GM12878 (cell line): ENCODE data around the gene GFI1. TPM values are rescaled to one million over a fixed set of nuclear protein-coding genes. Genes with fewer than 3 reads are reported as not detected.

Experiments used
- ATAC-seq: fragments of 200-7000 bp; cut with Tn5 transposase; 3 replicates; pipeline ENCODE4 v1.9.1; 2020; ENCODE audit warnings: mild to moderate bottlenecking, moderate library complexity
- BruUV-seq: library from RNA; stranded (reverse); fragments of 400-500 nt; replicated peaks from 2 replicates; lab custom pipeline; 2021; lab: Mats Ljungman, UMichigan
- CTCF ChIA-PET: fragments of 300-600 bp; sonication (Branson Sonifier 250); formaldehyde crosslinking; extraction: SDS; loops from one replicate; lab custom pipeline; 2021; ENCODE audit warnings: inconsistent platforms; lab: Yijun Ruan, JAX
- POLR2A ChIA-PET: fragments of 350-600 bp; formaldehyde crosslinking; extraction: SDS; loops from one replicate; lab custom pipeline; 2021; ENCODE audit warnings: inconsistent platforms; lab: Charles Lee
- RAD21 ChIA-PET: fragments of 300-600 bp; sonication (Branson Sonifier 250); formaldehyde crosslinking; loops from one replicate; lab custom pipeline; 2023; ENCODE audit warnings: antibody characterized with exemption; ENCODE audit not compliant: unreplicated experiment; lab: Charles Lee
- SMC1A ChIA-PET: fragments of 300-600 bp; sonication (Branson Sonifier 250); formaldehyde crosslinking; loops from one replicate; lab custom pipeline; 2023; ENCODE audit not compliant: unreplicated experiment, uncharacterized antibody; lab: Charles Lee
- DNase-seq: peaks from one replicate; pipeline ENCODE4 v3.0.0-alpha.2; 2011; ENCODE audit warnings: low read depth, low spot score
- FAIRE-seq: peaks from 3 replicates; lab custom pipeline; 2011; peaks lifted over from hg19 to GRCh38; lab: Jason Lieb, UNC
- H2AFZ ChIP-seq: 2 replicates; pipeline ENCODE4 v1.6.0; 2011; ENCODE audit warnings: low read depth, low read length, control low read depth; ENCODE audit not compliant: control insufficient read depth
- H3K27ac ChIP-seq: 2 replicates; pipeline ENCODE4 v1.5.1; 2011; ENCODE audit warnings: control low read depth; ENCODE audit not compliant: control insufficient read depth, insufficient read depth
- H3K27me3 ChIP-seq, 2 experiments: replicated peaks in 1 of 2; 2 replicates each; pipeline versions ENCODE4 v1.6.0 to v1.6.1; 2011; ENCODE audit warnings: low read length in 1 of 2; ENCODE audit not compliant: control insufficient read depth in 2 of 2, insufficient read depth in 2 of 2
- H3K36me3 ChIP-seq, 2 experiments: 2 replicates each; pipeline ENCODE4 v1.5.1; 2011; ENCODE audit warnings: low read length in 1 of 2; ENCODE audit not compliant: control insufficient read depth in 2 of 2, insufficient read depth in 2 of 2
- H3K4me1 ChIP-seq: 2 replicates; pipeline ENCODE4 v1.6.1; 2011; ENCODE audit warnings: mild to moderate bottlenecking, low read length, moderate library complexity, mixed read lengths; ENCODE audit not compliant: control insufficient read depth, insufficient read depth
- H3K4me2 ChIP-seq: 2 replicates; pipeline ENCODE4 v1.6.0; 2011; ENCODE audit warnings: control low read depth; ENCODE audit not compliant: control insufficient read depth, insufficient read depth
- H3K4me3 ChIP-seq: fragments of 200-600 bp; sonication (generic); 2 replicates; pipeline ENCODE4 v1.5.1; 2016
- H3K79me2 ChIP-seq: 2 replicates; pipeline ENCODE4 v1.6.0; 2011; ENCODE audit warnings: low read length; ENCODE audit not compliant: control insufficient read depth, insufficient read depth
- H3K9ac ChIP-seq: 2 replicates; pipeline ENCODE4 v1.8.0; 2011; ENCODE audit warnings: low read length, control low read depth, mixed read lengths; ENCODE audit not compliant: control insufficient read depth, insufficient read depth
- H3K9me3 ChIP-seq: replicated peaks from 3 replicates; pipeline ENCODE4 v1.5.1; 2011; ENCODE audit warnings: mild to moderate bottlenecking, low read length; ENCODE audit not compliant: control insufficient read depth, insufficient read depth
- H4K20me1 ChIP-seq: 2 replicates; pipeline ENCODE4 v1.6.0; 2011; ENCODE audit not compliant: control insufficient read depth, insufficient read depth
- CHD2 ChIP-seq: IDR thresholded peaks from 2 replicates; pipeline ENCODE4 v1.6.1; 2011; ENCODE audit warnings: low read depth, low read length, improper control_type of control experiment, borderline replicate concordance
- FOXM1 ChIP-seq: IDR thresholded peaks from 2 replicates; pipeline ENCODE4 v1.6.1; 2012; ENCODE audit warnings: low read depth, mild to moderate bottlenecking, inconsistent platforms, low read length, moderate library complexity
- MTA3 ChIP-seq: IDR thresholded peaks from 2 replicates; pipeline ENCODE4 v1.6.1; 2012; ENCODE audit warnings: low read length, inconsistent platforms, borderline replicate concordance
- SMARCA5 ChIP-seq: fragments of 450-650 bp; IDR thresholded peaks from 2 replicates; pipeline ENCODE4 v1.6.1; 2017; ENCODE audit warnings: mild to moderate bottlenecking
- SREBF1 ChIP-seq: IDR thresholded peaks from 2 replicates; pipeline ENCODE4 v1.6.1; 2012; ENCODE audit warnings: mild to moderate bottlenecking, low read length
- WGBS: methylation state at CpG from one replicate; pipeline ENCODE4 v1.1.6; 2016; ENCODE audit warnings: low lambda C conversion rate; ENCODE audit not compliant: insufficient replicate concordance, insufficient coverage; ENCODE audit errors: missing lambda C conversion rate; 5-methylcytosine and 5-hydroxymethylcytosine counted together
- in situ Hi-C: fragments of 300-500 bp; cut with MboI; formaldehyde crosslinking; loops from 9 replicates; pipeline ENCODE4 v1.14.3; 2018; ENCODE audit warnings: mixed read lengths
- intact Hi-C: fragments of 100-400 bp; cut with micrococcal nuclease; formaldehyde crosslinking; loops from one replicate; pipeline ENCODE4 v1.14.2; 2022; ENCODE audit not compliant: unreplicated experiment
- polyA plus RNA-seq, 11 experiments: library from polyadenylated mRNA; depleted of rRNA in 4 of 11; unstranded in 6 of 11; stranded (reverse) in 5 of 11; fragments of >200 nt; fragmentation: Nextera tagmentation in 4 of 11; fragmentation: Illumina TruSeq in 1 of 11; extraction: Ambion mirVana in 4 of 11; extraction: Trizol in 1 of 11; gene quantifications; 1 replicate in 1 of 11; 2 replicates in 10 of 11; pipeline versions ENCODE4 v1.2.1 to v1.2.3, GENCODE V29; 2011 to 2016; ENCODE audit warnings: inconsistent platforms in 2 of 11, missing spikeins in 2 of 11, low read depth in 1 of 11
- total RNA-seq, 4 experiments: library from RNA; depleted of rRNA in 3 of 4; stranded (reverse); fragments of >200 nt in 3 of 4; fragmentation: Illumina TruSeq in 1 of 4; extraction: Trizol in 1 of 4; gene quantifications; 2 replicates each; pipeline versions ENCODE4 v1.2.1 to v1.2.3, GENCODE V29; 2013 to 2021
- TF ChIP-seq, protein P1 (sequence below): fragments of 450-650 bp; IDR thresholded peaks from 2 replicates; pipeline ENCODE4 v1.6.1; 2017; ENCODE audit warnings: mild to moderate bottlenecking, moderate library complexity

Gene GFI1
- total and polyA plus RNA-seq, 10 of the 15 experiments (the other 5 are each of a cell fraction or from before 2014, with no cell fraction given), result 1.8 to 18.3 (median 7.4) TPM

DNA sequence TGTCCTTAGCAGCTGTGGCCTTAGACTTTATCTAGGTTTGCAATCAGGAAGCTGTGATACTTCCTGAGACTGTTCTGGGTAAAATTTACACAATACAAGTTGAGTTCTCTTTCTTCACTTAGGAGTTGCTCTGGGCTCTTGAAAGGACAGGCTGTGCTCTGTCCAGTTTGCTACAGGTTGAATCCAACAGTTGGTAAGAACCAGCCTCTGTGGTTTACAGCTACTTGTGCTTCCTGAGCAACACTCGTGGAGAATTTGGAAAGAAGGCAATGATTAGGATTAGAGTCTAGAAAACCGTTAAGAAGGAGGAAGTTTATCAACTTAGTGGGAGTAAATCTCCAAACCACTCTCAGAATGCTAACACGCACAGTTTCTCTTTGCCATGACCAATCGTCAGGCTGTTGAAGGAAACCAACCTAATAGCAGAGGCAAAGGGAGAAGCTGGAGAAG lies 26.8 kb downstream of the GFI1 start:
- Histone ChIP-seq H3K36me3 (no peaks in the 10 kb centered on the region), H3K27ac (no peak overlapping the region), H3K79me2 (no peaks in the 10 kb centered on the region), H3K9ac (no peak overlapping the region), H3K9me3 (no peaks in the 10 kb centered on the region), H3K4me2 (no peak overlapping the region), H2AFZ (peak overlapping the region; percentile 65), H3K4me1 (peaks cover 14% of the 10 kb centered on the region), H3K4me3 (no peak overlapping the region), H4K20me1 (no peaks in the 10 kb centered on the region), H3K27me3 (no peaks in the 10 kb centered on the region)
- no peak for DNase-seq
- TF ChIP-seq MTA3 (no peak), FOXM1 (no peak), SREBF1 (no peak), CHD2 (no peak), SMARCA5 (no peak)
- TF ChIP-seq, protein P1, sequence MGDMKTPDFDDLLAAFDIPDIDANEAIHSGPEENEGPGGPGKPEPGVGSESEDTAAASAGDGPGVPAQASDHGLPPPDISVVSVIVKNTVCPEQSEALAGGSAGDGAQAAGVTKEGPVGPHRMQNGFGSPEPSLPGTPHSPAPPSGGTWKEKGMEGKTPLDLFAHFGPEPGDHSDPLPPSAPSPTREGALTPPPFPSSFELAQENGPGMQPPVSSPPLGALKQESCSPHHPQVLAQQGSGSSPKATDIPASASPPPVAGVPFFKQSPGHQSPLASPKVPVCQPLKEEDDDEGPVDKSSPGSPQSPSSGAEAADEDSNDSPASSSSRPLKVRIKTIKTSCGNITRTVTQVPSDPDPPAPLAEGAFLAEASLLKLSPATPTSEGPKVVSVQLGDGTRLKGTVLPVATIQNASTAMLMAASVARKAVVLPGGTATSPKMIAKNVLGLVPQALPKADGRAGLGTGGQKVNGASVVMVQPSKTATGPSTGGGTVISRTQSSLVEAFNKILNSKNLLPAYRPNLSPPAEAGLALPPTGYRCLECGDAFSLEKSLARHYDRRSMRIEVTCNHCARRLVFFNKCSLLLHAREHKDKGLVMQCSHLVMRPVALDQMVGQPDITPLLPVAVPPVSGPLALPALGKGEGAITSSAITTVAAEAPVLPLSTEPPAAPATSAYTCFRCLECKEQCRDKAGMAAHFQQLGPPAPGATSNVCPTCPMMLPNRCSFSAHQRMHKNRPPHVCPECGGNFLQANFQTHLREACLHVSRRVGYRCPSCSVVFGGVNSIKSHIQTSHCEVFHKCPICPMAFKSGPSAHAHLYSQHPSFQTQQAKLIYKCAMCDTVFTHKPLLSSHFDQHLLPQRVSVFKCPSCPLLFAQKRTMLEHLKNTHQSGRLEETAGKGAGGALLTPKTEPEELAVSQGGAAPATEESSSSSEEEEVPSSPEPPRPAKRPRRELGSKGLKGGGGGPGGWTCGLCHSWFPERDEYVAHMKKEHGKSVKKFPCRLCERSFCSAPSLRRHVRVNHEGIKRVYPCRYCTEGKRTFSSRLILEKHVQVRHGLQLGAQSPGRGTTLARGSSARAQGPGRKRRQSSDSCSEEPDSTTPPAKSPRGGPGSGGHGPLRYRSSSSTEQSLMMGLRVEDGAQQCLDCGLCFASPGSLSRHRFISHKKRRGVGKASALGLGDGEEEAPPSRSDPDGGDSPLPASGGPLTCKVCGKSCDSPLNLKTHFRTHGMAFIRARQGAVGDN, result no peak
- SMC1A ChIA-PET, result interaction anchor here (0.6 to 2.4 kb wide), 10 partner anchors 15 to 957 kb away, joined by 3 to 12 read pairs (median 4); no protein-coding TSS in a partner anchor
- BruUV-seq, result no TSS peak
- CTCF ChIA-PET, result interaction anchor here (1.2 to 2.1 kb wide), 9 partner anchors 17 to 169 kb away, joined by 3 to 13 read pairs (median 4); partner anchors contain the start of gene GFI1
- FAIRE-seq, result no peak
- RAD21 ChIA-PET, result interaction anchor here (1.2 to 2.2 kb wide), 6 partner anchors 23 to 140 kb away, joined by 3 to 12 read pairs (median 7); partner anchors contain the start of gene GFI1
- no peak for ATAC-seq
- WGBS, result 46% methylated on average over 4 of the region's 4 CpGs
- POLR2A ChIA-PET, result interaction anchor here (0.6 to 1.5 kb wide), 4 partner anchors 13 to 502 kb away, joined by 3 to 6 read pairs (median 4); partner anchors contain the start of gene GFI1
- in situ Hi-C loops (loop anchor here (5.0 kb wide), 1 partner anchor 142 kb away; no protein-coding TSS in a partner anchor), intact Hi-C loops (loop anchor here (2.0 to 5.0 kb wide), 3 partner anchors 139 to 162 kb away; no protein-coding TSS in a partner anchor)
